Testis (tissue), 2 donors: ENCODE measurements around the gene FAM174C.

Experiments
- POLR2A ChIP-seq: fragments of 450-650 bp; IDR thresholded peaks from one replicate; pipeline ENCODE4 v1.6.1; 2017; ENCODE audit warnings: antibody characterized with exemption, mild to moderate bottlenecking, moderate library complexity
- TF ChIP-seq, protein P1 (sequence below), 3 experiments: fragments of 450-650 bp in 2 of 3; fragments of 200-600 bp in 1 of 3; sonication (generic) in 1 of 3; IDR thresholded peaks; one replicate each; pipeline ENCODE4 v1.5.1; 2016 to 2019; ENCODE audit warnings: antibody characterized with exemption in 3 of 3, mild to moderate bottlenecking in 2 of 3, moderate library complexity in 1 of 3

DNA sequence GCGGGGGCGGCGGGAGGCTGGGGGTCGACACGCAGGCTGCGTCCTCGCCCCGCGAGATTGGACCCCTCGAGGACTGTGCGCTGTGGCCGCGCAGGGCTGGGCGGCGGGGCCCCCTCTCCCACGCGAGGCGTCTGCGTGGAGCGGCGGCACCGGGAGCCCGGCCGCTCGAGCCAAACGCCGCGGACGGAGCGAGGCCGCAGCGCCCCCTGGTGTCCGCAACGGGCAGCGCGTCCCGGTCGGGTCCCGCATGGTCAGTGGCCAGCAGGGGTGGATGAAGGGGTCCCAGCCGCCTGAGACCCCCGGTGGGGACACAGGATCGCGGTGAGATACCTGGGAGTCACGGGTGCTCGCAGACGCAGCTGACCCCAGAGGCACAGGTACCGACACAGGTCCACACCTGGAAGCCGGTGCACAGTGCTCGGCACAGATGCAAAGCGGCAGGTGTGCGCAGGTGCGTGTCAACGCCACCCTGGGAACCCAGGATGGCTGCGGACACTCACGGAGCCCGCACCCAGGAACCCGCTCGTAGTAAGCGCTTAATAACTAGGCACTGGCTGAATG lies 8.3 kb upstream of the FAM174C start:
- TF ChIP-seq, protein P1, sequence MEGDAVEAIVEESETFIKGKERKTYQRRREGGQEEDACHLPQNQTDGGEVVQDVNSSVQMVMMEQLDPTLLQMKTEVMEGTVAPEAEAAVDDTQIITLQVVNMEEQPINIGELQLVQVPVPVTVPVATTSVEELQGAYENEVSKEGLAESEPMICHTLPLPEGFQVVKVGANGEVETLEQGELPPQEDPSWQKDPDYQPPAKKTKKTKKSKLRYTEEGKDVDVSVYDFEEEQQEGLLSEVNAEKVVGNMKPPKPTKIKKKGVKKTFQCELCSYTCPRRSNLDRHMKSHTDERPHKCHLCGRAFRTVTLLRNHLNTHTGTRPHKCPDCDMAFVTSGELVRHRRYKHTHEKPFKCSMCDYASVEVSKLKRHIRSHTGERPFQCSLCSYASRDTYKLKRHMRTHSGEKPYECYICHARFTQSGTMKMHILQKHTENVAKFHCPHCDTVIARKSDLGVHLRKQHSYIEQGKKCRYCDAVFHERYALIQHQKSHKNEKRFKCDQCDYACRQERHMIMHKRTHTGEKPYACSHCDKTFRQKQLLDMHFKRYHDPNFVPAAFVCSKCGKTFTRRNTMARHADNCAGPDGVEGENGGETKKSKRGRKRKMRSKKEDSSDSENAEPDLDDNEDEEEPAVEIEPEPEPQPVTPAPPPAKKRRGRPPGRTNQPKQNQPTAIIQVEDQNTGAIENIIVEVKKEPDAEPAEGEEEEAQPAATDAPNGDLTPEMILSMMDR (IDR thresholded peaks at IDR 0.05), result peak; percentile 98 to 100 (median 99)
- no peak for TF ChIP-seq POLR2A
